ENCODE data around the gene TUSC2. TPM values are rescaled to one million over a fixed set of nuclear protein-coding genes. Genes with fewer than 3 reads are reported as not detected.
A peak's percentile ranks its signal among the peaks of the same experiment; 100 is the strongest.
"Not testable (repeated sequence)": the region's sequence is repeated elsewhere in the genome, so short reads cannot be mapped to it uniquely, and the experiment has no call there.

TUSC2 gene
- total RNA-seq, 1 donor from 2014 or later = 12.2 TPM

DNA sequence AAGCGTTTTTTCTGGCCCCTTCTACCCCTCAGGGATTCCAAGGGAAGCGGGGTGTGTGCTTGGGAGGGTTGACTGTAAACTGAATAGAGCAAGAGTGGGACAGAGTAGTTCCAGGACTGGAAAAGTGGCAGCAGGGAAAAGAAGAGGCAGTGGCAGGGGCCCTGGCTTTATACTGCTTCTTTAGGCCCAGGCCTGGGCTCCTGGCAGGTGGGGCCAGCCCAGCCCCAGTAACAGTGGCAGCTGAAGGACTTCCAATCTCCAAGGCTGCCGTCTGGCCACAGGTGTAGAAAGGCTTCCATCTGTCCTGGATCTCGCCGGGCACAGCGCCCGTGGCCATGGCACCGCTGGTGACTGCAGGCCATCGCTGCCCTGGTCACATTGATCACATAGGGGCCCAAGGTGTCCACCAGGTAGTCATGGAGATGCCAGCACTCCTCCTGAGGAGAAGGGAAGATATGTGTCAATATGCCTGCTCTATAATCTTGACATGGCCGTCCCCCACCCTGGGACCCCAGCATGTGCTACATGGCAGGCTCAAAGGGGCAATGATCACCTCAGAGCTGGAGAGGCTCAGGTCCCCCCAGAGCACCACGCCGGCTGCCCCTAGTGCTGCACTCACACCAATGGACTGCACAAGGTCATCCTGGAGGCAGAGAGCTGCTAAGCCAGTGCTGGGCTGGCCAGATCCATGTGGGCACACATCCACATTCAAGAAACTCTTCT lies 34.8 kb downstream of the TUSC2 start:
- ATAC-seq = no peak

DNA sequence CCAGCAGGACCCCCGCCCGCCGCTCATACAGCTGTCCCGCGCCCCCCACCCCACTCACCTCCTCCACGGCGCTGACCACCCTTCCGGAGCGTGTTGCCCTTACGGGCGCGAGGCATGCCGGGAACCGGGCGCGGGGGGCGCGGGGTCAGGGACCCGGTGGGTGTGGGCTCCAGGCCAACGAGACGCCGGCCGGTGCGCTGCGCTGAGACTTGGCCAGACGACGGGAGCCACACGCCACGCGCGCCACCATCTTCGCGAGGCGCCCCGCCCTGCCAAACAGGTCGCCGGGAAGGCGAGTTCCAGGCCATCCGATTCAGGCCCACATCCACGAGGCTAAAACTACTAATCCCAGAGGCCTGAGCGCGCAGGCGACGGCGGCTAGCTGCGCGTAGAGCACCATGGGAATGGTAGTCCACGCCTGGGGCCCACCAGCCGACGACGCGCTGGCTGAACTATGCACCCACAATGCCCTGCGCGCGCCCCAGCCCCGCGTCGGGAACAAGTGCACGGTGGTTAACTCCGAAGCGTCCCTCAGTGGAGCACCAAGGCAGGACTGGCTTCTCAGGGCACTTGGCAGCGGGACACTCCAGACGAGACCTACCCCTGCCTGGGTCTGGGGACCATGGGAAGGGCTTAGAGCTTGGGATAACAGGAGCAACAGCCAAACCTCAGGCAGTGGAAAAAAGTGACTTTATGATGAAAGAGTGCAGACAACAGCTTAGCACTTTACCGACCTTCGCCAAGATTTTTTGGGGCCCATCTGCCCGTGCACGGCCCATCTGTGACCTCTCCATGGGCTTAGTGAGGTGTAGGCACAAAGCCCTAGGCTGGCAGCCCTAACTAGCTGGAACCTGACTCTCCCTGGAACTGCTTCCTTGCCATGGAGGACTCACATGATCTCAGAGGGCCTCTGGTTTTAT lies 35.6 kb downstream of the TUSC2 start, which contains the start of gene IFRD2:
Gene IFRD2 (minus strand): TSS at position 271 of the 920 bp plus-strand sequence. CDS start 155 bp downstream, at position 116.
- peak; percentile 92 for ATAC-seq

DNA sequence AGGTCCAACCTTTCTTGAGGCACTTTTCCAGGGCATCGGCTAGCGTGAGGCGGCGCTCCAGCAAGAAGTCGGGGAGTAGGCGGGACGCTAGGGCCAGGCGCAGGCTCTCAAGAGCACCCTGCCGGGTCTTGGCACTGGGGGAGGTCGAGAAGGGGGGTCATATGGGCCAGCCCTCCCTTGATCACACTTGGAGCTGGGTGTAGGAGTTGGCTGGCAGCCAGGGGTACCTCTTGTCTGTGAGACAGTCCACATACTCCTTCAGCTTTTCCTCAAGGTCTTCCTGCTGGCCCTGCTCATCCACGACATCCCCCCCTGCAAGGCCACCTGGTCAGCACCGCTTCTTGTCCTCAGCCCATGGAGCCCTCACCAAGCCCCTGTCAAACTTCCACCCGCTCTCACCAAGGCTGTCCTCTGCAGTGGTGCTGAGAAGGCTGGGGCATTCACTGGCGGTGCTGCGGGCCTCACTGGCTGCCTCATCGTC lies 37.8 kb downstream of the TUSC2 start:
- no peak for ATAC-seq

DNA sequence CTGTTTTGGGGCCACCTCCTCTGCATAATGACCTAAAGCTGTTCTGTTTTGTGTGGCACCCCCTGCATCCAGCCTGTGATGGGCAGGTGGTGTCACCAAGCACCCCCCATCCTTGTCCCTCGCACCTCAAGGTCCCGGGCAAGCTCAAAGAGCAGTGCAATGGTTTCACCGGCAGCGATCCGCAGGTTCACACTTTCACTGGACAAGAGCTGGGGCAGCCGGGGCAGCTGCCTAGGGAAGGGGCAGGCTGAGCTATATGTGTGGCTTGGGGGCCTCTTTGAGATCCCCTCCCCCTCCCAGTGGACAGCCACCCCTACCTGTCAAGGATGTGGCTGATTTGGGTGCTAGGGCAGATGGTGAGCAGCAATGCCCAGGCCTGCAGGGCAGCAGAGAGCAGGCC lies 38.9 kb downstream of the TUSC2 start:
- no peak for ATAC-seq

DNA sequence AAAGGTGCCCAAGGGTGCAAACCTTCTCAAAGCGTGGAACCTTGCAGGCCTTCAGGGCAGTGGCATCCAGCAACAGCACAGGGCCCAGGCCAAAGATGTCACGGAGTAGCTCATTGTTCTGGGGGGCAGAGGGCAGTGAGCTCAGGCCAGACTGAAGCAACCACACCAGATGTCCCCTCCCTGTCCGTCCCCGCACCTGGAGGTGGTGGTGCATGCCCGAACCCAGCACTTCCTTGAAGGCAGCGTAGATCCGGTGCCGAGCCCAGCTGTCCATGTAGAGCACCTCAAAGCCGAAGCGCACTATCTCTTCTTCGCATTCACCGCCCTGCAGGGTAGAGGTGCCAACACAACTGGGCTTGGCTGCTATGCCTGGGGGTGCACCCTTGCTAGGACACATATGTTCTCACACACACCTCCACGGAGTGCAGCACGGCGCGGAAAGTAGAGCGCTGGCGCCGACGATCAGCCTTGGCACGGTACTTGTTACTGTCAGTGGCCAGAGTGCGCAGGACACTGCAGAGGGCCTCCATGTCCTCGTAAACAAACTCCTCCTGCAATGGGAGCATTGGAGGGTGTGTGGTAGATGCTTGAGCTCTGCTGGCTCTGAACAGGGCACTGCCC lies 39.5 kb downstream of the TUSC2 start:
- no peak for ATAC-seq

DNA sequence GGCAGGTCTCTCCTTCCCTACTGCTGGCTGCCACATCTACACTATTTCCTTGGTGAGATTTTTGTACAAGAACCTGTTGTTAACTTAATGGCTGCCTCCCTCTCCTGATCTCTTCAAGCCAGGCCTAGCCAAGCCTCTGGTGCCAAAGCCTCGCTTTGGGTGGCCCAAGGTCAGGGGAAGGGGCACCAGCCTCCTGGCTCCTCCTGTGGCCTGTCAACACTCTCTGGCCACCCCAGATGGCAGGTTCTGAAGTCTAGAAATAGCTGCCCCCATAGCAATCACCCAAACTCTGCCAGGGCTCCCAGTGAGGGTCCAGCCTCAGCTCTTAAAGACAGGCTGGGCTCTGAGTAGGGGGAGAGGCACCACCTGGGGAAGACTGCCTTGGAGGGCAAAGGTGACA lies 40.8 kb downstream of the TUSC2 start:
- ATAC-seq = no peak

DNA sequence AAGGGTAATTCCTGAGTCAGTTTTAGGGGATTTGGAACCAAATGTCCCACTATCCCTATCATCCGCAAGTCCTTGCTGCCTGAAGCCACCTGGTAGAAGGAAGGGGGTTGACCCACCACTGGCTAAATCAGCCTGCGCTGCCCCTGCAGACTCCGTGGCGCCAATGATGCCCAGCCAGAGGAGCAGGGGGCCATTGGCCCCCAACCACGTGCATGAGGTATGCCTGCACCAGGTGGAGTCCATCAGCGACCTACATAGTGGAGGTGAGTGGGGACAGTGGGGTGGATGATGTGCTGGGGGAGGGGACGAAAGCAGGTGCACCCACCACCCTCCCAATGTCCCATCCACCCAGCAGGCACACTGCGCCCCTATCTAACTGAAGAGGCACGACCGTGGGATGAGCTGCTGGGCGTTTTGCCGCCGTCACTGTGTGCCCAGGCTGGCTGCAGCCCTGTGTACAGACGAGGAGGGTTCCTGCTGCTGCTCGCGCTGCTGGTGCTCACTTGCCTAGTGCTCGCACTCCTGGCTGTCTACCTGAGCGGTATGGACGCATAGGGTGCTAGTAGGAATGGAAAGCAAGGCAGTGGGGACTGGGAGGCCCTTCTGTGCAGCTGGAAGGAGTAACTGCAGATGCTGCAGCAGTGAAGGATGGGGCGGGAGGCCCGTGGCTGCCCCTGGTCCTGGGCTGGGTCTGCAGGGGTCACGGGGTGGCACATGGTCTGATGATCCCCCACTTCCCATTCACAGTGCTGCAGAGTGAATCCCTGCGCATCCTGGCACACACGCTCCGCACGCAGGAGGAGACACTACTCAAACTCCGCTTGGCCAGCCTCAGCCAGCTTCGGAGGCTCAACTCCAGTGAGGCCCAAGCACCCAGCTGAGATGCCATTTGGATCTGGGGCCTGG lies 41.4 kb downstream of the TUSC2 start:
- ATAC-seq = peak; percentile 2

DNA sequence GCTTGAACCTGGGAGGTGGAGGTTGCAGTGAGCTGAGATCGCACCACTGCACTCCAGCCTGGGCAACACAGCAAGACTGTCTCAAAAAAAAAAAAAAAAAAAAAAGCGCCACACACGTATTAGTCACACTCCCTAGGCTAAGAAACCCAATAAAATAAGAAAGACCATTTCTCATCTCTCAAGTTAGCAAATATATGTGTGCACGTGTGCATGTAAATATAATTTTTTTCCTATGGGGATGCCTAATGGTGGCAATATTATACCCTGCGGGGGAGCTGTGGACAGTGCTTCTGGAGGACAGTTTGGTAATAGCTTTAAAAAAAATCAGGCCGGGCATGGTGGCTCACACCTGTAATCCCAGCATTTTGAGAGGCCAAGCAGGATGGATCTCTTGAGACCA lies 43.9 kb downstream of the TUSC2 start:
- ATAC-seq = not testable (repeated sequence)

DNA sequence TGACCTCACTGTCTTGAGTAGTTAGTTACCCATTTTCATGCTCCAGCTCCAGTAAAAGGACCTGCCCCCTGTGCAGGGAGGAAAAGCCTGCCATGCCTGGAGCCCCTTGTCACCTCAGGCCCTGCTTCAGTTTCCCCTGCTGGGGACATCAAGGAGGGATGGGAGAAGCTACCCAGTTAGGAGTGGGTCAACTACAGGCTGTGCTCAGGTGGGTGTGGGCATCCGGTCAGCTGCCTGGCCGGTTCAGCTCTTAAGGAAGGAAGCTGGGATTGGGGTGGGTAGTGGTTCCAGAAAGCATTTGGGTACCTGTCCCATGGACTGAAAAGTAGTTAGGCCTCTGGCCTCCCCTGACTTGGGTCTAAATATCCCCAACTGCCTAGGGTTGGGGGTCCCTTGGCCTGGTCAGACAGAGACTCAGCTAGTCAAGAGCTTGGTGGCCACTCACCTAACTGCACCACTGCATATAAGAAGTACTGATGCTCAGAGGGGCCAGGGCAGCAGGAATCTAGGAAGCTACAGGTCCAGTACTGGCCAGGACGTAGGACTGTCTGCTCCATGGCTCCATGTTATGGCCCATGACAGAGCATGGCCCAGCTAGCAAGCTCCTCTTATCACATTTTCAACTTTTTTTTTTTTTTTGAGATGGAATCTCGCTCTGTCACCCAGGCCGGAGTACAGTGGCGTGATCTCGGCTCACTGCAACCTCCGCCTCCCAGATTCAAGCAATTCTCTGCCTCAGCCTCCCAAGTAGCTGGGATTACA lies 48.6 kb downstream of the TUSC2 start:
- no peak for ATAC-seq

DNA sequence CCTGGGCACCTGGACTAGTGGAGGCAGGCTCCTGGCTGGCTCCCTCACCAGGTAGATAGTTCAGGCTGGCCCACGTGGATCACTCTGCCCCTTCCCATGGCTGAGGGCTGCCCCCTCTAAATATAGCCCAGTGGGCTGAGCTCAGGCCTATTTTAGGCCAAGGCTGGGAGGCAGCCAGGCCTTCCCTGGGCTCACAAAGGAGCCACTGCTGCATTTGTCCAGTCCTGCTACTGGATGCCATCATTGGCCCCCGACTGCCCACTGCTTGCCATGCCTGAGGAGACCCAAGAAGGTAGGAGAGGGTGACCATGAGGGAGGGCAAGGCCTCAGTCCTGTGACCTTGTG lies 49.2 kb downstream of the TUSC2 start, which contains the start of gene LSMEM2:
Gene LSMEM2 (plus strand): TSS at position 208 of the 345 bp plus-strand sequence. CDS start 27 bp downstream, at position 235.
- no peak for ATAC-seq

DNA sequence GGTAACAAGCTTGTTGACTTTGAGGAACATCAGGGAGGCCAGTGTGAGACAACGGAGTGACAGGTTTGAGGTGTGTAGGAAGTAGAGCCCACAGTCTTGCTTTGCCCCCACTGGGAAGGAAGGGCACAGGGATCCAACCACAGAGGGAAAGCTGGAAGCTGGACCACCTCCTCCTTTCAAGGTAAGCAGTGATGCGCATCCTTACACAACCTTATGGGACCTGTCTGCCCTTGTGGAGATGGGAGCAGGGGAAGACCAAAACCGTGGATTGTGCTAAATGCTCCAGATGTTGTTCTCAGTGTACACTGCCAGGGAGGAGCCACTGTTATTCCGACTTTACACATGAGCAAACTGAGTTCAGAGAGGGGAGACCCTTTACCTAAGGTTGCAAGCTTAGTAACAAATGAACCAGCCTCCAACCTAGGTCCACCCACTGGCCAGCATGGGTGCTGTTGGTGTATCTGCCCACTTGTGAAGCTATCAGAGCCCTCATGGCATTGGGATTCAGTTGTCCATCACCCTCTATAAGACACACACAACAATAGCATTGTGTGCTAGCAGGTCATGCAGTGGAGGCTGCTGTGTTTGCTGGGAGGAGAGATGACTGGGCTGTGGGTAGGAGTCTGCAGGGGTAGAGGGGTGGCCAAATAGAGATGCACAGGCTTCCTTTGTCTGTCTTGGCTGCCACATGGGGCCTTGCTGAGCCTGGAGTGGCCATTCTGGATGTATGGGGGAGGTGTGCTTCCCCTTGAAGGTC lies 49.7 kb downstream of the TUSC2 start:
- no peak for ATAC-seq

DNA sequence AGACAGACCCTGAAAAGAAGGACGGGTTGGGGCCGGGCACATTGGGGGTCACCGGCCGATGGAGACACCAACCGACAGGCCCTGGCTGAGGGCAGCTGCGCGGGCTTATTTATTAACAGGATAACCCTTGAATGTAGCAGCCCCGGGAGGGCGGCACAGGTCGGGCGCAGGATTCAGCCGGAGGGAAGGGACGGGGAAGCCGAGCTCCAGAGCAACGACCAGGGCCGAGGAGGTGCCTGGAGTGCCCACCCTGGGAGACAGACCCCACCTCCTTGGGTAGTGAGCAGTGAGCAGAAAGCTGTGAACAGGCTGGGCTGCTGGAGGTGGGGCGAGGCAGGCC lies 51.3 kb downstream of the TUSC2 start:
- no peak for ATAC-seq

DNA sequence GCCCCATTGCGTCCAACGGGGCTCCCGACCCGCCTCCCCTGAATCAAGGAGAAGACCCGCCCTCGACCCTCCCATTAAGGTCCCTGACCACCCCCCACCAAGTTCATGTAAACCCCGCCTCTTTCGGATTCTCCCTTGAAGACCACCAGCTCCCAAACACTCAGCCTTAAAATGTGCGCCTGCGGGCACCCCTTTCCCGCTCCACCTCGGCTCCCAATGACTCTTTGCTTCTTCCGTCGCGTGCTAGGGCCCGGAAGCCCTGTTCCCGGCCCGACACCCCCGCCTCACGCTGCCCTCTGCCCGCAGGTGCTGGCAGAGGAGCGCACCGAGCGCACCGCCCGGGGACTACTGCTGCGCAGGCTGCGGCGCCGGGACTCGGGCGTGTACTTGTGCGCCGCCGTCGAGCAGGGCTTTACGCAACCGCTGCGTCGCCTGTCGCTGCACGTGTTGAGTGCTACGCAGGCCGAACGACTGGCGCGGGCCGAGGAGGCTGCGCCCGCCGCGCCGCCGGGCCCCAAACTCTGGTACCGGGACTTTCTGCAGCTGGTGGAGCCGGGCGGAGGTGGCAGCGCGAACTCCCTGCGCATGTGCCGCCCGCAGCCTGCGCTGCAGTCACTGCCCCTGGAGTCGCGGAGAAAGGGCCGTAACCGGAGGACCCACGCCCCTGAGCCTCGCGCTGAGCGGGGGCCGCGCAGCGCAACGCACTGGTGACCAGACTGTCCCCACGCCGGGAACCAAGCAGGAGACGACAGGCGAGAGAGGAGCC lies 51.8 kb downstream of the TUSC2 start:
- no peak for ATAC-seq

DNA sequence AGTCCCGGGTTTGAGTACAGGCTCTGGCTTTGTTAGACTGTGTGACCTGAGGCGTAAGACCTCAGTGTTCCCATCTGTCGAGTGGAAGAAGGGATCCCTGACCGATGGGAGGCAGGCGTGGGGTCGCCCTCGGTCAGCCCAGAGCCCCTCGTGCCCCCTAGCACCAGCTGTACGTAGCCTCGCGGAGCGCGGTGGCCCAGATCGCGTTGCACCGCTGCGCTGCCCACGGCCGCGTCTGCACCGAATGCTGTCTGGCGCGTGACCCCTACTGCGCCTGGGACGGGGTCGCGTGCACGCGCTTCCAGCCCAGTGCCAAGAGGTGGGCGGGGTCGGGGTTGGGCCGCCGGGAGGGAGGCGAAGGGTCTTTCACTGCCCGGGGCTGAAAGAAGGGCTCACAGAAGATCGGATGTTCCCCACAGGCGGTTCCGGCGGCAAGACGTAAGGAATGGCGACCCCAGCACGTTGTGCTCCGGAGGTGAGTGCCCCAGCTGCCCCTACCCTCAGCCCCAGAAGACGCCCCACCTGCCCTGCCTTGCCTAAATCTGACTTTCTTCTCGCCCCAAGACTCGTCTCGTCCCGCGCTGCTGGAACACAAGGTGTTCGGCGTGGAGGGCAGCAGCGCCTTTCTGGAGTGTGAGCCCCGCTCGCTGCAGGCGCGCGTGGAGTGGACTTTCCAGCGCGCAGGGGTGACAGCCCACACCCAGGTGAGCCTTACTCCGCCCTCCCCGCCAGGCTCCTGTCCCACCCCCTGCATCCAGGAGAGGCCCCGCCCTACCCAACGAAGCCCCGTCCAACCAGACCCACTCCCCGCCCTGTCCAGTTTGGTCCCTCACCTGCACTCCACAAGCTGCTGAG lies 52.7 kb downstream of the TUSC2 start:
- no peak for ATAC-seq
